HTR-8/SVneo (cell line): ENCODE results near the gene ANKH.
"Not testable (repeated sequence)": the region's sequence is repeated elsewhere in the genome, so short reads cannot be mapped to it uniquely, and the experiment has no call there.

Experiments
- DNase-seq: peaks from one replicate; pipeline ENCODE4 v3.0.0; 2011; ENCODE audit warnings: low spot score, mixed read lengths; ENCODE audit not compliant: insufficient read length
- FAIRE-seq: peaks from 2 replicates; lab custom pipeline; 2011; peaks lifted over from hg19 to GRCh38; lab: Jason Lieb, UNC

The ANKH gene

DNA sequence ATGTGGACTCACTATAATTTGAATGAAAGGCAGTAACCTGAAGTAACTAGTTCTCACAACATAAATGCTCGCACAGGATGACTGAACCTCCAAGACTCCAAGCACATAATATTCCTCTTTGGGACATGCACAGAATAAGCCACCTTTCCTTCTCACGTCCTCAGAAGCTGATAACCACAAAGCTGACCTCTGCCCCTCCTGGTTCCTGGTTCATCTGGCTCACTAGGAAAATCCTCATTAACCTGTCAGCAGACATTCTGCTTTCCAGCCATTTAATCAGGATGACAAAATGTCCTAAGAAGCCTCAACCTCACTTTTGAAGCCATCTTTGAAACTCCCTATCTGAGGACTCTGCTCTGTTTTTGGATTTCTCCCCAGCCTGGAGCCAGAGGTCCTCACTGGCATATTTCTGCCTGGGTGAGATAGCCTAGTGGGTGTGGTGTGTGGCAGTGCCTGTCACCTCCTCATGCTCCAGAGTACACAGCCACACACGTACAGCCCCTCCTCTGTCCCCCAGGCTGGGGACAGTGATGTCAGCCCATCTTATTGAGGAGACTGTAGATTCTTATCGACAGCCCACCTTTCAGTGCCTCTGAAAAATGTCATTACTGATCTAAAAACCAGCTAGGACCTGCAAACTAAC is 10.3 kb downstream of the ANKH start:
- FAIRE-seq, result no peak
- DNase-seq, result no peak

DNA sequence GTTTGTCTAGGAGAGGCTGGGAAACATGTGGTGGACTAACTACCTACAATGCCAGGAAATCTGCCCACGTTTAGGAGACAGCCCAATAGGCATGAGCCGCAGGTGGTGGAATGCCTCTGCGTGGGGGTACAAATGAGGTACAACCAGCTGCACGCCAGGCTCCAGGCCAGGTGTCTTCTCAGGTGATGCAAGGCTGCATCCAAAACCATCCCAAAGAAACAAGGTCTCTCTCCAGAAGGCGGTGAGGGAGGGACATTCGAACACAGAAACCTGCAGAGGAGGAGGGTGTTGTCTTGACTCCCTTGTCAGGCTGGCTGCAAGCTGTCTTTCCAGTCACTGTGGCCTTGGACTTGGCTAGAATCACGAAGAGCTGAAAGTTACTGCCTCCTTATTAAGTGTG is 11.6 kb downstream of the ANKH start:
- FAIRE-seq (no peak), DNase-seq (no peak)

DNA sequence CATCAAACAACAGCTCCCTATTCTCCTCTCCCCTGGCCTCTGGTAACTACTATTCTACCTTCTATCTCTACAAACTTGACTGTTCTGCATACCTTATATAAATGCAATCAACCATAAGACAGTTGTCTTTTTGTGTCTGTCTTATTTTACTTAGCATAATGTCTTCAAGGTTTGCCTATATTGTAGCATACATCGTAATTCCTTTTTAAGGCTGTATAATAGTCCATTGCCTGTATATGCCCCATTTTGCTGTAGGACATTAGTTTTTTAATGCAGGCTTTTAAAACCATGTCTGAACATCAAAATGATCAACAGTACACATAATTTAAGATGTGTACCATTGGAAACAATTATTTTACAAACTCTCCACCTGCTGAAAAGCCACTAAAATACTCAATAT is 12.4 kb downstream of the ANKH start:
- no peak for FAIRE-seq
- DNase-seq, result no peak

DNA sequence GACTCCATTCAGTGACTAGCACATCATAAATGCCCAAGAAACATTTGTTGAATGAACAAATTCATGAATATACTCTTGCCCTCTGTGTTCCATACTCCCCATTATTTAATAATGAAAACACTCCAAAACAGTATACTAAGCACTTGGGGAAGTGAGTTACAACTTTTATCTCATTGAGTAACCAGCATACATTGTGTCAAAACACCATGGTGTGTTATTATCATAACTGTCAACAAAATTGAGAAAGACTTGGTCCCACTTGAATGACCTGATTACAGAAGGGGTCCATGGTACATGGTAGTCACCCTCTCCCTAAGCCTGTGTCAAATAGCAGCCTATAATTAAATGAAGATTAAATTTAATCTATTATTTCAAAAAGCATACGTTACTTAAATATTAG is 16.2 kb downstream of the ANKH start:
- DNase-seq, result no peak
- FAIRE-seq, result no peak

DNA sequence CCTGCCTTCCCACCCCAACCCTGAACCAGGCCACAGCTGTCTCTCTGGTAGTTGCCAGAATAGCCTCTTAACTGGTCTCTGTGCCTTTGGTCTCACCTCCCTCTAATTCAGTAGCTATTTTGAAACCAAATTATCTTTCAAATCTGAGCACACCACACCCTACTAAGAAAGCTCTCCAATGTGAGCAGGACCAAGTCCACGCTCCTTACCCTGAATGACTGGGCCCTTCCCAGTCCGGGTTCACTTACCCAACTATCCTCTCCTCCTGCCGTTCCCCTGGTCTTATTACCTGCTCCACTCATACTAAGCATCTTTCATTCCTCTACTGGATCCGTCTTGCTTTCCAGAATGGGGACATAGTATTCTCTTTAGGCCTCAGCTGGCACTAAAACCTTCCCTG is 16.8 kb downstream of the ANKH start:
- FAIRE-seq, result no peak
- DNase-seq, result no peak

DNA sequence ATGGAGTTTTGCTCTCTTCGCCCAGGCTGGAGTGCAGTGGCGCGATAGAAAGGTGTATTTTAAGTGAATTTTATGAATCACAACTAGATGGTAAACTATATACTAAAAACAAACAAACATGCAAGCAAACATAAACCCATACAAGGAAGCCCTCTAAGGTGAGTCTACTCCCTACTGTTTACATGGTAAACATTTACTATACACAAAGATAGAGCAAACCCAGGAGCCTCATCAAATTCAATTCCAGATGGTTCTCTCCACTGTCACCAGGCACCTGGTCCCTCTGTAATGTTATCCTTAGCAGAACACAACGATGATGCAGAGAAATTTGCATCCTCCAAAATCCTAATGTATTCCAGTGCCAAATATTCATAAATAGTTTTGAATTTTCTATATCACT is 17.9 kb downstream of the ANKH start:
- no peak for FAIRE-seq

DNA sequence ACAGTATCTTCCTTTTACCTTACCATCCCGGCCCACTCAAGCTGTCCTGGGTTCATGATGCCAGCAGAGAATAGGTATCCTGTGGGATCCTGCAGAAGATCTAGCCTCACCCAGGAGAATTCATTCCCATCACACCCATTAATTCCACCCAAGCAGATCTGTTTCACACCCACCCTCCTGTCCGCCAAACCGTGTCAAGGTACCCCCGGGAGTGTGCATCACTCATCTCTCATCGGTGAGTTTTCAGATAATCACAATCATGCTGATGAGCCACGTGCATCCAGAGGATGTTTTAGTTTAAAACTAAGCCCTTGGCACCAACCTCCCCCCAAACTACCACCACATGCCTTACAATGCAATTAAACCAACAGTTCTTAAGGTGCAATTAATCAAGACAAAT is 18.8 kb downstream of the ANKH start:
- DNase-seq (no peak), FAIRE-seq (no peak)

More for the DNA sequence above, 17.9 kb downstream of the ANKH start:
- no peak for DNase-seq

DNA sequence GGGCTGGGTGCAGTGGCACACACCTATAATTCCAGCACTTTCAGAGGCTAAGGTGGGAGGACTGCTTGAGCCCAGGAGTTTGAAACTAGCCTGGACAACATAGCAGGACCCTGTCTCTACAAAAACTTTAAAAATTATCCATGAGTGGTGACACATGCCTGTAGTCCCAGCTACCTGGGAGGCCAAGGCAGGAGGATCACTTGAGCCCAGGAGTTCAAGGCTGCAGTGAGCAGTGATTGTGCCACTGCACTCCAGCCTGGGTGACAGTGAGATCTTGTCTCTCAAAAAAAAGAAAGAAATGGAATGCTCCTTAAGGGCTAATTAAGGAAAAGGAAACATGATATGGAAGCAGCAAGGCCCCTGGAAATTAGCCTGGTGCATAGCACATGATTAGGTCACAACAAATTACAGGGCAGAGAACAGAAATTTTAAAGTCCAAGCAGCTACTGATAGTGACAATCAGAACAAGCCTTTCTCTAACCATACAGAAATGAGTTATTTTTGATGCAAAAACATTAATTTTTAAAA is 19.5 kb downstream of the ANKH start:
- FAIRE-seq, result no peak

DNA sequence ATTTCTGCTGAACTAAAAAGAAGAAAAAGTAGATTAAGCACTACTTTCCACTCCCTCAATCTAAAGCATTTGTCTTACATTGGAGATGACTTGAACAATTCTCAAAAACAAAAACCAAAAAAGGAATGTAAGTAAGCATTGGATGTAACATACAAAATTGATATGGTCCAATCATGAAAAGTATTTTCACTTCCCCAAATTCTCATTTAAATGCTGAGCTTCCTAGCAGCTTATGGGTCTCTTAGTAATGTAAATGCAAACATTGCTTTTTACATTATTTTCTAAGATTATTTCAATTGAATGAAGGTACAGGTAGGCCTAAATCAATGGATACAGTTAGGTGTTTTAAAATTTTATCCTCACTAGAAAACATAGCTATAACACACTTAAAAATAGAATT is 20.0 kb downstream of the ANKH start:
- FAIRE-seq (no peak), DNase-seq (no peak)

More for the DNA sequence above, 19.5 kb downstream of the ANKH start:
- DNase-seq, result no peak

DNA sequence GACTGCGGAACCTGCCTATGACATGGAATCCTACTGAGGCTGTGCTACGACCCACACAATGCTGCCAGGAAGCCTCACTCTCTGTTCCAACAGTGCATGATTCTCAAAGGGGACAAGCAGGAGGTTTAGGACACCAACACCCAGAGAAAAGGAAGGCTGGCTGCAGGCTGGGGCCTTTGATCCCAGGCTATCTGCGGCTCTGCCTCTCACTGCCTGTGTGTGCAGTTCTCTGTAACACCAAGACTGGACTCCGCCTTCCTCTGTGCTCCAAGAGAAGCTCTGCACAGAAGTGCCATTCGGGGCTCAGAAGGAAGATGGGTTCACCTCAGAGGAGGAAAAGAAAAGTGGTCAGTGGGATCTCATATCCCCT is 20.5 kb downstream of the ANKH start:
- DNase-seq, result no peak
- no peak for FAIRE-seq

DNA sequence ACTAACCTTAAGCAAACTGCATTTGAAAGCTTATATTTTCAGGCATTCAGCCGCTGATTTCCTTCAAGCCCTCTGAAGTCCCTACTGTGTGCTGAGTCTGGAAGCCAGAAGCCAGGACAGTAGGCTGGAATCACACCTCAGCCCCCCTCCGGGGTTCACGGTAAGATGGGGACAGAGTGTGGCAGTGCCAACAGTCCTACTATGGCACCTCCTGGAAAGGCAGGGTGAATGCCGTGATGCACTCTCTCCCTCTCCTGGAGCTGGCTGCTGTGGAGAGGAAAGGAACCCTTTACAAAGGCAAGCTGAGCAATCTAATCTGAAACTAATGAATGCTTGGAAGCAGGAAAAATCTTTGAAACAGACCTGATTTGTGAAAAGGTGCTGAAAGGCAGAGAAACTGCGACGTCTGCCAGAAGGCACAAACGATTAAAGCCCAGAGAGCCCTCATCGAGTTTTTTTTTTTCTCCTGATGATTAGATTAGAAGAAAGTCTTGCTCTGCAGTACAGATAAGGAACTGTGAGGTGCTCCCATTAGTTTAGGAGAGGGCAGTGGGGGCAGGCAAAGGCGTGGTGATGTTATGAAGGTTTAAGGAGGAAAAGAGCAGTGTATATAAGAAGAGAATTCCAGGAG is 21.0 kb downstream of the ANKH start:
- DNase-seq (no peak), FAIRE-seq (no peak)

DNA sequence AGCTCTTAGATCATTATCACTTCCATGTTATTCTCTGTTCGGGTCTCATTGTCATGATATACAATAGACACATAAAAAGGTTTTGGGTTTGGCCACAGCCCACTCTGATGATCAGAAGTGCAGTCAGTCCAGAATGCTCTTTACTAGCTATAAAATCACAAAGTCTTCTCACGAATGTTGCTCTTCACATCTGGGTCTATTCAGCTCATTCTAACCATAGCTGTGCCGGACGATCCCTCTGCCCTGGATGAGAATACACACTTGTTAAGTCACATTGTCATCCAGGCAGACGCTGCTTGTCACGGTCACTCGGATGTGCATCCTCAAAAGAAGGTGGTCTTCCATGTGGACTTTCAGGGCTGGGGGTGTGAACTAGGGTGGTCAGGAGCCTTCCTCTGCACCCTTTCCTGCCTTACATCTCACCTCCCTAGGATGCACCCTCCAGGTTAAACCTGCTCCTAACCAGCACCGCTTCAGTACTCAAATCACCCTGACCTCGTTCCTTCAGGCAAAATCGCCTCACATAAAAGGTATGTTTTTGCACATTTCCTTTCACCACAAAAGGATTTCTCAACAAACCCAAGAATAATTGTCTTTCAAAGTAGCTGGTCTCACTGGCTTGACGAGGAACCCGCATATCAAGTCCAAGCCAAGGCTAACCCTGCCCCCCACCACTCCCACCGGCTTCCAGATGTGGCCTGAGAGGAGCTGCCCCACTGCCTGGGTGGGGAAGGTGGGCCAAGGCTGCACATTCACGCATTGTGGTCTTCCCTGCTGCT is 21.9 kb downstream of the ANKH start:
- DNase-seq (no peak), FAIRE-seq (peak; percentile 65)

DNA sequence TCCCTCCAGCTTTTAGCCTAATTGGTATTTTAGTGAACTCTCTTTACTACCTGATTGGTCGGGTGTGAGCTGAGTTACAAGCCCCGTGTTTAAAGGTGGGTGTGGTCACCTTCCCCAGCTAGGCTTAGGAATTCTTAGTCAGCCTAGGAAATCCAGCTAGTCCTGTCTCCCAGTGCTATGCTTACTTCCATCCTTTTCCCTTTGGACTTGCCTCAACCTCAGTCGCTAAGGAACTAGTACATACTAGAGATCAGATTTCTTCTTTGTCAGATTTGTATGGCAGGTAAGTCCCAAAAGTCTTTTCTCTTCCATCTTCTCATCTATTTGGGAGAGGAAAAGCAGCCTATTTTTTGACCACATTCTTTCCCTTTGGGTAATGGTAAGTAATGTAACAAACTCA is 22.6 kb downstream of the ANKH start:
- not testable (repeated sequence) for DNase-seq, FAIRE-seq

DNA sequence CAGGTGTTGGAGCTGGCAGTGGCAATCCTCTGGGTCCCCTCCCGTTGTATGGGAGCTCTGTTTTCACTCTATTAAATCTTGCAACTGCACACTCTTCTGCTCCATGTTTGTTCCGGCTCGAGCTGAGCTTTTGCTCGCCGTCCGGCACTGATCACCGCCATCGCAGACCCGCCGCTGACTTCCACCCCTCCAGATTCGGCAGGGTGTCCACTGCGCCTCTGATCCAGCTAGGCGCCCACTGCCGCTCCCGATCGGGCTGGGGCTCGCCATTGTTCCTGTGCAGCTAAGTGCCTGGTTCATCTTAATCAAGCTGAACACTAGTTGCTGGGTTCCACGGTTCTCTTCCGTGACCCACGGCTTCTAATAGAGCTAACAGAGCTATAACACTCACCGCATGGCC is 23.2 kb downstream of the ANKH start:
- no peak for DNase-seq
- FAIRE-seq, result no peak

DNA sequence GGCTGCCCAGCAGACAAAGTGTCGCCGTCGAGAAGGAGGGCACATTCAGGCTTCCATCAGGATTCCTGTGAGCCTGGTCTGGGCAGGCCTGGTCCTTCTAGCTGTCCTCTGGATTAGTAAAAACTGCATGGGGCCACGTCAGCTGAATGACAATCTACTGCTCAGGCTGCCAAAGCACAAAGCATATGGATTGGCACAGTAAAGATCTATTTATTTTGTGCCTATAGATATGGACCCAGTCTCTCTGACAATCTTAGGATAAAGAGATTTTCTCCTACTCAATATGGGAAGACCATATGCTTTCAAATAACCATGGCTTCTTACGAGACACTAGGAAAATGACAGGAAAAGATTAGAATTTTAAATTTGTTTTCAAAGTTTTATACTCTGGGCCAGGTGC is 24.1 kb downstream of the ANKH start:
- FAIRE-seq, result no peak

DNA sequence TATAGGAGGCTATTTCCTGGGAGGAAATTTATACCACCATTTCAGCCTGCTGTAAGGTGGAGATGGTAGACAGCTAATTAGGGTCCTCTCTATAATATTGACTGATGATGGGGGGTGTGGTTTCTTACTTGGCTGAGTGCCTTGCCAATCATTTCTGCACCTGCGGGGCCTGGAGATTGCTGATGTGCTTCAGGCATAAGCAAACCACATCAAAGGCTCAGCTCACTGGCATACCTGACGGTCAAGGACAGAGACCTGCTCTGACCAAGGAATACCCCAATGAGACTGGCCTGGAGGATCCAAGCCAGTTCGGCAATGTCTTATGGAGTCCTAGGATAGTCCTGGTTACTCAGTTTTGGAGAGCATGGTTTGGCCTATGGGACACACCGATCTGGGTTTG is 29.5 kb downstream of the ANKH start:
- DNase-seq, result no peak
- FAIRE-seq, result no peak

More for the DNA sequence above, 24.1 kb downstream of the ANKH start:
- no peak for DNase-seq

DNA sequence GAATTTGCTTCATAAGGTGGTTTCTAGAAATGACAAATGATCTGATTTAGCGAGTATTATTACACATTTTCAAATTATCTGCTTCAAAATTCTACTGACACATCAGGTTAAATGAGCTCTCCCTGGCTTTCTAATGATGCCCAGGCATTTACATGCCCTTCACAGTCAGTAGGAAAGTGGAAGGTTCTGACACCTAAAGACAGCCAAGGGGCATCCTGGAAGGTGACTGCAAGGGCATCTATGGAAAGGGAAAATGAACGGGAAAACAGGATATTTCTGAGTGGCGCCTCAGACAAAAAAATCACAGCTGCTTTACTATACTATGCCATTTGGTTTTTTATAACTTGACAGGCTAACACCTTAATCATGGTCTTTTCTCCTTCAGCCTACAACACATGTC is 31.0 kb downstream of the ANKH start:
- FAIRE-seq, result no peak
- no peak for DNase-seq

DNA sequence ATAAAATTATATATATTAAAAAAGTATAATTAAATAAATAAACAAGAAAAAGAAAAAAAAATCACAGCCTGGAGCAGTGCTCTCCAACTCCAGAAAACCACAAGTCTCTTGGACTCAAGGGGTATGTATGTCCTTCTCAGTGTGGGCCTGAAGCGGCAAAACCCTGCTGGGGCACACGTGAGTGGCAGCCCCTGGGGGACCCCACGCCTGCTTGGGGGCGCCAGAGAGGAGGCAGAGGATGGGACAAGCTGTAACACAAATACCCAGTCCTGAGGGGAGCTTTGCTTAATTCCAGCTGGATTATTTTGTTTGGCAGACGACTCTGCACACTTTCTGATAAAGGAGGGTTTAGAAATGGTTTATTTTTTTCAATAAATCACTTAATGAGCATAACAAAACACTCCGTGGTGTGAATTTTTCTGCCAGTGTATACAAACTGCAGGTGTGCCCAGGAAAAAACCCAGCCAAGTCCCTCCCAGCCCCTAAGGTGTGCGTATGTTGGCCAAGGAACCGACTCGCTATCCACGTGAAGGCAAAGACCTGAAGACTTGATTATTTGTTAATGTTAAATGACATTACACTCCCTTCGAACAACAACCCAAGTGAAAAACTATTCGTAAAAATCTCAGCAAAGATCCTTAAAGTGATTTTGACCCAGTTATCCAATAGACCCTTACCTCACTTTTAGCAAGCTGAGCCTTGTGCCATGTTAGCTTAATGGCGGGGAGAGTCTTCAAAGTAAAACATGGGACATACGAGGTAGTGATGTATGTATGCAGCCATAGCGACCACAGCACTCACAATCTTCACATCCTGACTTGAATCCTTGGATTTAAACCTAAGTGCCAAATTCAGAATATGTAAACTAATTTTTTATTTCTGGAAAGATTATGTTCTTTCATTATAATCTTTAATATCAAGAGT is 32.9 kb downstream of the ANKH start:
- DNase-seq (no peak), FAIRE-seq (no peak)

DNA sequence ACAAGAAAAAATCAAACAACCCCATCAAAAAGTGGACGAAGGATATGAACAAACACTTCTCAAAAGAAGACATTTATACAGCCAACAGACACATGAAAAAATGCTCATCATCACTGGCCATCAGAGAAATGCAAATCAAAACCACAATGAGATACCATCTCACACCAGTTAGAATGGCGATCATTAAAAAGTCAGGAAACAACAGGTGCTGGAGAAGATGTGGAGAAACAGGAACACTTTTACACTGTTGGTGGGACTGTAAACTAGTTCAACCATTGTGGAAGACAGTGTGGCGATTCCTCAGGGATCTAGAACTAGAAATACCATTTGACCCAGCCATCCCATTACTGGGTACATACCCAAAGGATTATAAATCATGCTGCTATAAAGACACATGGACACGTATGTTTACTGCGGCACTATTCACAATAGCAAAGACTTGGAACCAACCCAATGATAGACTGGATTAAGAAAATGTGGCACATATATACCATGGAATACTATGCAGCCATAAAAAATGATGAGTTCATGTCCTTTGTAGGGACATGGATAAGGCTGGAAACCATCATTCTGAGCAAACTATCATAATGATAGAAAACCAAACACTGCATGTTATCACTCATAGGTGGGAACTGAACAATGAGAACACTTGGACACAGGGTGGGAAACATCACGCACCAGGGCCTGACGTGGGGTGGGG is 34.0 kb downstream of the ANKH start:
- FAIRE-seq, DNase-seq: not testable (repeated sequence)
